MCF 10A (cell line): ENCODE results near the gene B3GNT8. TPM values are rescaled to one million over a fixed set of nuclear protein-coding genes. Genes with fewer than 3 reads are reported as not detected.

Experiments
- BruUV-seq: library from RNA; stranded (reverse); fragments of 400-500 nt; replicated peaks from 2 replicates; lab custom pipeline; 2021; lab: Mats Ljungman, UMichigan
- CTCF ChIA-PET: fragments of 300-600 bp; sonication (Branson Sonifier 250); formaldehyde crosslinking; extraction: SDS; loops from one replicate; lab custom pipeline; 2021; ENCODE audit warnings: antibody characterized with exemption, inconsistent platforms; lab: Yijun Ruan, JAX
- POLR2A ChIA-PET: fragments of 300-600, 350-650 bp; sonication (Branson Sonifier 250); formaldehyde crosslinking; extraction: SDS; loops from one replicate; lab custom pipeline; 2020; ENCODE audit warnings: antibody characterized with exemption, inconsistent platforms; lab: Yijun Ruan, JAX
- DNase-seq: peaks from one replicate; pipeline ENCODE4 v3.0.0-alpha.2; 2018; ENCODE audit not compliant: unreplicated experiment
- H3K27ac Mint-ChIP-seq: one replicate; pipeline ENCODE4 v1.8.0; 2022; ENCODE audit warnings: mild to moderate bottlenecking, low read depth, mixed read lengths; ENCODE audit not compliant: unreplicated experiment
- H3K27me3 Mint-ChIP-seq: one replicate; pipeline ENCODE4 v1.8.0; 2022; ENCODE audit warnings: mixed read lengths; ENCODE audit not compliant: insufficient read depth, unreplicated experiment
- H3K36me3 Mint-ChIP-seq: one replicate; pipeline ENCODE4 v1.8.0; 2022; ENCODE audit warnings: mild to moderate bottlenecking, moderate library complexity, mixed read lengths; ENCODE audit not compliant: insufficient read depth, unreplicated experiment
- H3K4me1 Mint-ChIP-seq: one replicate; pipeline ENCODE4 v1.8.0; 2022; ENCODE audit warnings: mixed read lengths; ENCODE audit not compliant: insufficient read depth, unreplicated experiment
- H3K4me3 Mint-ChIP-seq: one replicate; pipeline ENCODE4 v1.8.0; 2022; ENCODE audit warnings: mild to moderate bottlenecking, moderate library complexity, mixed read lengths; ENCODE audit not compliant: unreplicated experiment
- H3K9me3 Mint-ChIP-seq: one replicate; pipeline ENCODE4 v1.8.0; 2022; ENCODE audit warnings: mixed read lengths; ENCODE audit not compliant: unreplicated experiment
- CTCF ChIP-seq: fragments of 200-600 bp; IDR thresholded peaks from one replicate; pipeline ENCODE4 v1.8.0; 2022; ENCODE audit warnings: antibody characterized with exemption, mild to moderate bottlenecking; ENCODE audit not compliant: unreplicated experiment
- intact Hi-C: fragments of 100-400 bp; cut with micrococcal nuclease; formaldehyde crosslinking; loops from 2 replicates; pipeline ENCODE4 v1.14.1; 2022
- total RNA-seq: library from RNA; stranded (reverse); gene quantifications from 2 replicates; pipeline ENCODE4 v1.2.3, GENCODE V29; 2022

B3GNT8 gene
- total RNA-seq, 1 experiment from 2014 or later = not detected

- TF ChIP-seq CTCF = peak; percentile 22
- Mint-ChIP-seq H3K4me1 (peaks cover 6% of the 10 kb centered on the region), H3K27me3 (no peaks in the 10 kb centered on the region), H3K9me3 (no peaks in the 10 kb centered on the region), H3K36me3 (peaks cover 32% of the 10 kb centered on the region), H3K4me3 (no peak overlapping the region), H3K27ac (peak overlapping the region; percentile 66)
- intact Hi-C loops = no loop called here
- POLR2A ChIA-PET = interaction anchor here (1.0 to 1.4 kb wide), 2 partner anchors 8 to 12 kb away, joined by 3 to 11 read pairs; partner anchors contain the start of gene DMAC2
- DNase-seq = peak; percentile 35
- TSS peak; percentile 52 for BruUV-seq
- CTCF ChIA-PET = interaction anchor here (0.6 to 1.5 kb wide), 5 partner anchors 11 to 234 kb away, joined by 3 to 6 read pairs (median 4); no protein-coding TSS in a partner anchor
Observed at GRCh38 chr19:41431426-41432386, 4.5 kb upstream of the B3GNT8 start.

- no peak for TF ChIP-seq CTCF
- Mint-ChIP-seq H3K36me3 (peaks cover 27% of the 10 kb centered on the region), H3K4me3 (no peak overlapping the region), H3K9me3 (no peaks in the 10 kb centered on the region), H3K27ac (no peak overlapping the region), H3K4me1 (peaks cover 8% of the 10 kb centered on the region), H3K27me3 (no peaks in the 10 kb centered on the region)
- POLR2A ChIA-PET = interaction anchor here (1.0 to 1.4 kb wide), 2 partner anchors 9 to 11 kb away, joined by 3 to 11 read pairs; partner anchors contain the start of gene DMAC2
- CTCF ChIA-PET = interaction anchor here (0.6 to 1.5 kb wide), 5 partner anchors 10 to 233 kb away, joined by 3 to 6 read pairs (median 4); partner anchors contain the start of gene CCDC97
- intact Hi-C loops = no loop called here
- no peak for DNase-seq
- no TSS peak for BruUV-seq
Observed at GRCh38 chr19:41430922-41431321, 3.7 kb upstream of the B3GNT8 start.

GRCh38 chr19:41428481-41428859 is 1.3 kb upstream of the B3GNT8 start:
- no TSS peak for BruUV-seq
- ChIA-PET CTCF (interaction anchor here (1.0 to 2.0 kb wide), 2 partner anchors 8 to 20 kb away, joined by 3 to 6 read pairs; no protein-coding TSS in a partner anchor), POLR2A (interaction anchor here (0.5 to 1.8 kb wide), 2 partner anchors 11 to 162 kb away, joined by 3 to 9 read pairs; no protein-coding TSS in a partner anchor)
- Mint-ChIP-seq H3K4me1 (peaks cover 8% of the 10 kb centered on the region), H3K27ac (no peak overlapping the region), H3K9me3 (no peaks in the 10 kb centered on the region), H3K36me3 (peaks cover 34% of the 10 kb centered on the region), H3K4me3 (no peak overlapping the region), H3K27me3 (no peaks in the 10 kb centered on the region)
- intact Hi-C loops = no loop called here
- no peak for TF ChIP-seq CTCF
- no peak for DNase-seq
